H54 (cell line): ENCODE results near the gene RASA3.

Experiments
- DNase-seq: peaks from one replicate; pipeline ENCODE4 v3.0.0; 2011; ENCODE audit warnings: low spot score, mixed read lengths; ENCODE audit not compliant: insufficient read length
- FAIRE-seq: peaks from 3 replicates; lab custom pipeline; 2011; peaks lifted over from hg19 to GRCh38; lab: Jason Lieb, UNC
- POLR2A ChIP-seq: IDR thresholded peaks from 2 replicates; pipeline ENCODE4 v1.6.1; 2011; ENCODE audit warnings: low read depth, mild to moderate bottlenecking, low read length

Gene RASA3

DNA sequence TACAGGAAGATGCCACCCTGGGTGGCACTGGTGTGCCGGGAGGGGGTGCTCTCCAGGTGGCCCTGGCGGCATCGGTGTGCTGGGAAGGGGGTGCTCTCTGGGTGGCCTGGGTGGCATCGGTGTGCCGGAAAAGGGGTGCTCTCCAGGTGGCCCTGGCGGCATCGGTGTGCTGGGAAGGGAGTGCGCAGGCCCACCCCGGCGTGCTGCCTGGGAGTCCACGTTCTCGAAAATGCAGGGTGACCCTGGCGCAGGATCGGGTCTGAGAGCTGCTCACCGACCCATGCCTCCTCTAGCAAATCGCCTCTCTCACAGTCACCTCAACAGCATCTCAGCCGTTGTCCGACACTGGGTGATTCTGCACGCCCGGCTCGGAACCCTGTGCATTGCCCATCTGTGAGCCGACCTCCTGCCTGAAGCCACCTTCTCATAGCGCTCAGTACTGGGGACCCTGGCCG, 36.4 kb downstream of the RASA3 start:
- FAIRE-seq (no peak), DNase-seq (no peak)
- TF ChIP-seq POLR2A: no peak

DNA sequence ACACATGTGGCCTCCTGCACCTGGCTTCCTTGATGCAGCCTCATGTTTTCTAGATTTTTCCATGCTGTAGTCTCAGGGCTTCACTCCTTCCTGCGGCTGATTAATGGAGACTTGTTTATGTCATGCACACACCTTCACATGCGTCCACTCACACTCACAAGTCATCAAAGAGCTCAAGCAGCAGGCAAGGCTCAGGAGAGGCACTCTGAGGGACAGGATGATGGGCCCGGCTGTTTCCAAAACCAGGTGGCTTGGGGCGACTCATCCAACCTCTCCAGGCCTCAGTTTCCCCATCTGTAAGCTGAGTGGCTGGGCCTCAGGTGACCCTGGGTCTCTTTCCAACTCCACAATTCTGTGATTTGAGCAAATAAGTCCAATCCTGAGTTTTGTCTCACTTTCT, 36.9 kb downstream of the RASA3 start:
- DNase-seq: no peak
- no peak for FAIRE-seq
- no peak for TF ChIP-seq POLR2A

DNA sequence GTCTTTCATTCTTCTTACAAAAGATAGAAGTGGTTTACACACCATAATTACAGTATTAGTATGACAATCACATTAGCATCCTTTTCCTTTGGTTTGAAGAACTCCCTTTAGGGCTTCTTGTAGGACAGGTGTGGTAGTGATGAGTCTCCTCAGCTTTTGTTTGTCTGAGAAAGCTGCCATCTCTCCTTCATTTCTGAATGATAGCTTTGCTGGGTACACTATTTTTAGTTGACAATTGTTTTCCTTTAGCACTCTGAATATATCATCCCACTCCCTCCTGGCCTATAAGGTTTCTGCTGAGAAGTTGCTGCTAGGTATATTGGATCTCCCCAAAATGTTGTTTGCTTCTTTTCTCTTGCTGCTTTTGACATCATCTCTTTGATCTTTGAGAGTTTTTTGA, 39.3 kb downstream of the RASA3 start:
- FAIRE-seq: no peak
- no peak for DNase-seq
- TF ChIP-seq POLR2A: no peak

DNA sequence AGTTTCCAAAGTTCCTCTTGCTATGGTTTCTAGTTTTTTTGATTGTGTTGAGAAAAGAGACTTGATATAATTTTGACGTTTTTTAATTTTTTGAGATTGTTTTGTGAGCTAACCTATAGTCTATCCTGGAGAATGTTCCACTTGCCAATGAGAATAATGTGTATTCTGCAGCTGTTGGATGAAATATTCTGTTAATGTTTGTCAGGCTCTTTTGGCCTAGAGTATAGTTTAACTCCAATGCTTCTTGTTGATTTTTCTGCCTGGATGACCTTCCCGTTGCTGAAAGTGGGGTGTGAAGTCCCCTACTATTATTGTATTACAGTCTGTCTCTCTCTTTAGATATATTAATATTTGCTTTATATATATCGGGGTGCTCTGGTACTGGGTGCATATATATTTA, 40.0 kb downstream of the RASA3 start:
- no peak for TF ChIP-seq POLR2A
- DNase-seq: no peak
- FAIRE-seq: no peak

DNA sequence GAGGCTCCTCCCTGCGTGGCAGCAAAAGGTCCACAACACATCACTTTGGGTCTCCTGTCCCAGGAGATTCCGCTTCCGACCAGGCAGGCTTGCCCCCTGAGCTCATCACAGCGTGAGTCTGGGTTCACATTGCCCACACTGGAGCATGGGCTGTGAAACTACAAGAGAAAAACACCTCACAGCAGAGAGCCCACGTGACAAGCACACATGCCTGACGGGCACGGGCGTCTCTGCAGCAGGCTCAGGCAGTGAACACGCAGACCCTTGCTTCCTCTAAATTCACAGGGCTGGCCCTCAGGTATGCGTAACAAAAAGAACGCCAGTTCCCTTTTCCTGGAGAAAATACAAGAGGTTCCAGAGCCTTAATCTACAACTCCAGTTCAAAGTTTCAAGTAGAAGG, 41.9 kb downstream of the RASA3 start:
- no peak for TF ChIP-seq POLR2A
- no peak for FAIRE-seq

DNA sequence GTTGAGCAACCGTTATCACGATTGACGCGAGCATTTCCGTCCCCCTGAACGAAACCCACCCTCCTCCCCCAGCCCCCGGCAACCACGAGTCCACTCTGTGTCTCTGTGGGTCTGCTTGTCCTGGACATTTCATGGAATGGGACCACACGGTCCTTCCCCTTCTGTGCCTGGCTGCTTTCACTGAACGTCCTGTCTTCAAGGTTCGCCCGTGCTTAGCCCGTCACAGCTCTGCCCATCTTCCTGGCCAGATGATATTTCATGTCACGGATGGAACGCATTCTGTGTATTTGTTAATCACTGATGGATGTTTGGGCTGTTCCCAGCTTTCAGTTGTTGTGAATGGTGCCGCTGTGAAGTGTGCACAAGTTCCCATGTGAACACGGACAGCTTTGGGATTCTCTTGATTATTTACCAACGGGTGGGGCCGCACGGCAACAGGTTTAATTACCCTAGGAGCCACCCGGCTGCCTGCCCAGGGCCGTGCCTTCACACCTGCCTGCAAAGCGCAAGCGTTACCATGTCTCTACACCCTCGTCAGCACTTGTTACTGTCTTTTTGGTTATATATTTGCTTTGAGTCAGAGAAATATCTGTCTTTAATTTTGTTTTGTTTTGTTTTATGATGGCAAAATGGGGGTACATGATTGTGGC, 42.5 kb downstream of the RASA3 start:
- FAIRE-seq: peak; percentile 69
- no peak for DNase-seq
- TF ChIP-seq POLR2A: no peak

More for the DNA sequence above, 41.9 kb downstream of the RASA3 start:
- DNase-seq: no peak

DNA sequence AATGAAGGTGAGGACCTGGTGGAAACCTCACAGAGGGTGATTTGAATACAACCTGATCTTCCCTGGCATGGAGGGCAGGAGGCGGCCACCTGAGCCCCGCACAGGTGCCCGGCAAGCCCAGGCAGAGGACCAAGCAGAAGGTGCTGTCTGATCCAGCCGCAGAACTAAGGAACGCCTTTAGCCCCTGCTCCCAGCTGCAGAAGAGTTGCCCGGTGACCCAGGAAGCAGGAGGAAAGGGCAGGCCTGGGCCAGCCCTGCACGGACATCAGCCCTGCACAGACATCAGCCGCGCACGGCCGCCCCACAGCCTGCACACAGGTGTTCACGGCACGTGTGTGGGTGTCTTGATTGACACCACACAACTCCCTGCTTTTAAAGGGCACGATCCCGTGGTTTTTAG, 43.1 kb downstream of the RASA3 start:
- TF ChIP-seq POLR2A: no peak
- no peak for FAIRE-seq

DNA sequence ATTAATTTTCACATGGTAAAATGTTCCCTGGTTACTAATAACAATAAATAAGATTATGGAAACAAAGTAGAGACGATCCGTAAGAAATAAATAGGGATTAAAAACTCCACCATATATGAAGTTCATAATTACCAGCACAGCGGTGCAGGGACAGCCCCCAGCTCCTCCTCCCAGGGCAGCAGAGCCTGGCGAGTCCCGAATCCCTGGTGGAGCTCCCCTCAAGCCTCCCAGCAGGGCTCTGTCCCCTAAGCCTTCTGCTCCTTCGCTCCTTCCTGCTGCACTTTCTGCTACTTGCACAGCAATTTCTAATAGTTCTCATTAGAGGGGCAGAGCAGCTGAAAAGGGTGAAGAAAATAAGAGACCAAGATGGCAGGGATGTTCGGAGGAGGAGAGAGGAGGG, 43.6 kb downstream of the RASA3 start:
- no peak for FAIRE-seq
- TF ChIP-seq POLR2A: no peak
- DNase-seq: no peak

More for the DNA sequence above, 43.1 kb downstream of the RASA3 start:
- no peak for DNase-seq

DNA sequence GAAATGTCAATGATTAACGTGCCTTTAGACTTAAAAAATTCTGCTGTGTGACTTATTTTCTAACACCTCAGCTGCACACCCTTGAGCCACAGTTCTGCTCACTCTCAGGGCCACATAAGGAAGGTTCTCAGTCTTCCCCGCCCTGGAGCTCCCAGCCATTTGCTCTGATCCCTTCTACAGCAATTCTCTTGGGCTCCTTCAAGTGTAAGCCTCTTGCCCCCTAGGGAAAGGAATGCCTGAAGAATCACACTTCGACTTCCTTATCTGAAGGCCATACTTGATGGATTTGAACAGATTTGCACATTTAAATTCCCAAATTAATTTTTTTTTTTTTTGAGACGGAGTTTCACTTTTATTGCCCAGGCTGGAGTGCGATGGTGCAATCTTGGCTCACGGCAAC, 44.2 kb downstream of the RASA3 start:
- DNase-seq: no peak
- FAIRE-seq: no peak
- TF ChIP-seq POLR2A: no peak

DNA sequence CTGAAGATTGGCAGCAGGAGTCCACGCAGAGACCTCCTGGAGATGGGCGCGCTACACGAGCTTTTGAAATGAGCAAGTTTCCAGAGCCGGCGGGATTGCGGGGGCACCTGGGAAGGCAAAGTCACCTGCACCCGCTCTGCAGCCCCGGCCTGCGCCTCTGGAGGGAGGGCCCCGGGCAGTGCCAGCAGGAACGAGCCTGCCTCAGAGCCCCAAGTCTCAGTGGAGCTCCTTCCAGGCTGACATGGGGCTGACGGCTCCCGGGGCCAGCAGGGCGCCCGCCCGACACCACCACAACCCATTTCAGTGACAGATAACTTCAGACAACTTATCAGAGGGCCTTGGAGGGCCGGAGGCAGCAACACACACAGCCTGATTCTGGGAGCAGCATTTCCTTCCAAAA, 45.0 kb downstream of the RASA3 start:
- DNase-seq (no peak), FAIRE-seq (no peak)
- TF ChIP-seq POLR2A: no peak

DNA sequence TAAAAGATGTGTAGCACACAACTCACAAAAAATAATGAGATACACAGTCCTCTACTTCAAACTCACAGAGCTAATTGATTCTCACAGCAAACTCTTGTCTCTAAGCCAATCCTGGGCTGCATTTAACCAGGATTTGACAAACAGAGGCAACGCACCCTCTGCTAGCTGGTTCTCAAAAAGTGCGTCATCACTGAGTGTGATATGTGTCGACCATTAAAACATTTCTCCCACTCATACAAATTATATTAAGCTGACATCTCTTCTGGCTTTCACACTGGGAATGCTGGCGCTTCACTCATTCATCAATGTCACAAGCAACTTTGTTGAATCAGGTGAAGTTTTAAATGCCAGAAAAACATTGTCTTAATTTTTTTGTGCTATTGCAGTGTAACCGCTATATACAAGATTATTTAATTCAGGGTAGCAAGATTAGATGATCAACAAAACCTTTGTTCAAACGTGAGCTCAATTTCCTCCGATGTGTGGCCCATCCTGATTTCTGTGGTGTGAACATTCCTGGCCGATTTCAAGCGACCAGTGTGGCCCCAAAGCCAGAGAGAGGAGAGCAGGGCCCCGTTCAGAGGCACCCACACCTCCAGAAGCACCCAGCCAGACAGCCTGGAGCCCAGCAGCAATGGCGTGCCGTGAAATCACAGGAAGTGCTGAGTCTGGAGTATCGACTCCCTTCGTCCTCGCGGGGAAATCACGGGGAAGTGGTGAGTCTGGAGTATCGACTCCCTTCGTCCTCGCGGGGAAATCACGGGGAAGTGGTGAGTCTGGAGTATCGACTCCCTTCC, 49.4 kb downstream of the RASA3 start:
- FAIRE-seq: no peak

DNA sequence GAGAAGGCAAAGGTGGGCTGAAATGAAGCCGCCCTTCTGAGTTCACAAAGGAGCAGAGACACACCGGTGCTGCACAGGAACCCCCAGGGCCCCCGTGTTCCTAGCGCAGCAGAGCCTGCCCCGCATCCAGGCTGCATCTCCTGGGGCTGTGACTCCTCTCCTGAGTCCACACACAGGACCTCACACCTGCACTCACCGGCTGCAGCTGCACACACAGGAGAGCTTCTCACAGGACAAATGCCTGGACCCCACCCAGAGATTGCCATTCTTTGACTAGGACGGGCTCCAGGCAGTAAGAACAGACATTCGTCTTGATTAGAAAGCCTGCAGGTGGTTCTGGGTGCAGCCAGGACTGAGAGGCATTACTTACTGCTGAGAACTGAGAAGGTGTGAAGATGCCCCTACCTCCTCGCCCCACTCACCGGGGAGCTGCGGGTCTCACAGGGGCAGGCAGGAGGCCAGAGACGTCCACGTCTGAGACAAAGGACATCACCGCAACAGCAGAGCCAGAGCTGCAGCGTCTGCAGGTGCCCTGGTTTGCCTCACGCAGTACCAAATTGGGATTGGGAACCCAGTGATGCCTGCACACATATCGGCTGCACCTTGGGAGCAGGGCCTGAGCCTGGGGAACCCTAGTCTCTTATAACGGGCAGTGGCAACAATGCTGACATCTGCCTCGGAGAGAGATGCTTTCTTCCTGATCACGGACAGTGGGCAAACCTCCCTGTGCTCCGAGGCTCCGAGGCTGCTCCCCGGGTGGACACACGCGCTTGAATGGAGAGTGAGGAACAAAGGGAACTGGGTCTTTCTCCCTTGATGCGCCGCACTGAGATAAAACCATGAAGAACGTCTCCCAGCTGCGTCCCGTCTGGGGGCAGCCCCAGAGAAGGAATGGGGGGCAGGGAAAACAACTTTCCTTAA, 50.4 kb downstream of the RASA3 start:
- no peak for FAIRE-seq
- no peak for DNase-seq

More for the DNA sequence above, 49.4 kb downstream of the RASA3 start:
- TF ChIP-seq POLR2A: no peak
- DNase-seq: no peak

DNA sequence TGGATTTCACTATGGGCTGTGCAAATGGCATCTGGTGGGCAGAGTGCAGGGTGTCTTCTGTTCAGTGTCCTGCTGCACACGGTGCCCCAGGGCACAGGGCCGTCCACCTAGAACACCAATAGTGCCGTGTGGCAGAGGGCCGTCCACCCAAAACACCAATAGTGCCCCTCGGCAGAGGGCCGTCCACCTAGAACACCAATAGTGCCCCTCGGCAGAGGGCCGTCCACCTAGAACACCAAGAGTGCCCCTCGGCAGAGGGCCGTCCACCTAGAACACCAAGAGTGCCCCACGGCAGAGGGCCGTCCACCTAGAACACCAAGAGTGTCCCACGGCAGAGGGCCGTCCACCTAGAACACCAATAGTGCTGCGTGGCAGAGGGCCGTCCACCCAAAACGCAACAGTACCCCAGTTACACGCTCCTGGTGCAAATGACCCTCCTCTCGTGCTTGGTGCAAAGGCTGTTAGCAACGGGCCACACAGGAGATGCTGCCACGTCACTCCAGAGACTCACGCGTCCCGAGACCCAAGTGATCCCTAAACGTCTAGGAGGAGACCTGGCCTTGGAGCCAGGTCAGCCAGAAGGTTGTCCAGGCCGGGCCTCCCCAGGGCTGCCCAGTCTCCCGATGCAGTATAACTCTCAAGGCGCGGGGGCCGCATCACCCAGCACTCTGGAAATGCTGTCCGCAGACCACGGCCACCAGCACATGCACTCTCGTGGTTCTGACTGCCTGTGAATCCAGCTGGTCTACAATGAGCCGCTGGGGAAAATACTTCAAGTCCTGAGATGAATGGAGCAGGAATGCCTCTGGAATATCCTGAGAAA, 51.5 kb downstream of the RASA3 start:
- TF ChIP-seq POLR2A: no peak
- FAIRE-seq: no peak
- DNase-seq: no peak

More for the DNA sequence above, 50.4 kb downstream of the RASA3 start:
- no peak for TF ChIP-seq POLR2A
